K562 (cell line): Measurements from ENCODE around the gene COL6A2. TPM values are rescaled to one million over a fixed set of nuclear protein-coding genes. Genes with fewer than 3 reads are reported as not detected.
A peak's percentile ranks its signal among the peaks of the same experiment; 100 is the strongest.

Experiments used
- ATAC-seq: fragments of 200-7000 bp; cut with Tn5 transposase; 3 replicates; pipeline ENCODE4 v1.9.1; 2020; ENCODE audit warnings: moderate library complexity
- BruUV-seq: library from RNA; stranded (reverse); fragments of 400-500 nt; replicated peaks from 2 replicates; lab custom pipeline; 2021; lab: Mats Ljungman, UMichigan
- CTCF ChIA-PET: fragments of 300-600 bp; formaldehyde crosslinking; extraction: SDS; loops from one replicate; lab custom pipeline; 2021; ENCODE audit warnings: low intra/inter-chr PET ratio; lab: Yijun Ruan, JAX
- POLR2A ChIA-PET: fragments of 300-600, 350-650 bp; sonication (Branson Sonifier 250); formaldehyde crosslinking; extraction: SDS; loops from one replicate; lab custom pipeline; 2021; ENCODE audit warnings: antibody characterized with exemption, inconsistent platforms; lab: Yijun Ruan, JAX
- DNase-seq, 4 experiments: peaks; one replicate each; pipeline versions ENCODE4 v3.0.0 to v3.0.0-alpha.2; 2011 to 2018; ENCODE audit warnings: low spot score in 3 of 4, mixed read lengths in 3 of 4; ENCODE audit errors: extremely low read depth in 1 of 4
- FAIRE-seq: peaks from 2 replicates; lab custom pipeline; 2011; peaks lifted over from hg19 to GRCh38; lab: Jason Lieb, UNC
- H2AFZ ChIP-seq: 2 replicates; pipeline ENCODE4 v1.6.0; 2011; ENCODE audit warnings: low read depth, low read length, control low read depth, inconsistent platforms
- H3K27ac ChIP-seq: fragments of 200-600 bp; 3 replicates; pipeline ENCODE4 v1.8.0; 2011; ENCODE audit warnings: low read depth, mild to moderate bottlenecking, control low read depth, inconsistent platforms, low read length, moderate library complexity, mixed read lengths; ENCODE audit errors: extremely low read depth
- H3K27me3 ChIP-seq, 2 experiments: fragments of 300-600 bp in 1 of 2; 2 replicates in 1 of 2; 3 replicates in 1 of 2; pipeline versions ENCODE4 v1.6.0 to v1.8.0; 2011; ENCODE audit warnings: inconsistent platforms in 2 of 2, low read length in 2 of 2, mild to moderate bottlenecking in 1 of 2, mixed read lengths in 1 of 2, moderate library complexity in 1 of 2; ENCODE audit not compliant: control insufficient read depth in 2 of 2, insufficient read depth in 2 of 2
- H3K36me3 ChIP-seq: fragments of 300-600 bp; 3 replicates; pipeline ENCODE4 v1.8.0; 2011; ENCODE audit warnings: mild to moderate bottlenecking, low read length, inconsistent platforms; ENCODE audit not compliant: control insufficient read depth, insufficient read depth
- H3K4me1 ChIP-seq, 2 experiments: fragments of 200-600 bp in 1 of 2; replicated peaks in 1 of 2; 2 replicates in 1 of 2; 3 replicates in 1 of 2; pipeline versions ENCODE4 v1.5.1 to v1.8.0; 2011; ENCODE audit warnings: inconsistent platforms in 2 of 2, low read length in 2 of 2, mild to moderate bottlenecking in 1 of 2, mixed read lengths in 1 of 2, moderate library complexity in 1 of 2; ENCODE audit not compliant: control insufficient read depth in 2 of 2, insufficient read depth in 2 of 2
- H3K4me2 ChIP-seq: 2 replicates; pipeline ENCODE4 v1.6.1; 2011; ENCODE audit warnings: low read length, control low read depth, inconsistent platforms, mixed read lengths; ENCODE audit not compliant: insufficient read depth
- H3K4me3 ChIP-seq: fragments of 200-600 bp; sonication (generic), shearing (Covaris generic); 2 replicates; pipeline ENCODE4 v1.5.1; 2016; ENCODE audit warnings: control low read depth, inconsistent platforms
- H3K79me2 ChIP-seq: fragments of 200-600 bp; 3 replicates; pipeline ENCODE4 v1.8.0; 2011; ENCODE audit warnings: low read length, inconsistent platforms; ENCODE audit not compliant: control insufficient read depth, insufficient read depth
- H3K9ac ChIP-seq, 2 experiments: 2 replicates each; pipeline versions ENCODE4 v1.6.0 to v1.6.1; 2011; ENCODE audit warnings: low read depth in 2 of 2, low read length in 2 of 2, control low read depth in 1 of 2, inconsistent platforms in 1 of 2, mild to moderate bottlenecking in 1 of 2, mixed read lengths in 1 of 2; ENCODE audit not compliant: insufficient read depth in 1 of 2
- H3K9me1 ChIP-seq: one replicate; pipeline ENCODE4 v1.6.0; 2011; ENCODE audit warnings: inconsistent platforms, mild to moderate bottlenecking, low read length, moderate library complexity; ENCODE audit not compliant: control insufficient read depth, insufficient read depth
- H3K9me3 ChIP-seq: replicated peaks from 2 replicates; pipeline ENCODE4 v1.5.1; 2011; ENCODE audit warnings: low read depth, low read length, inconsistent platforms; ENCODE audit not compliant: control insufficient read depth, insufficient read depth
- H4K20me1 ChIP-seq: replicated peaks from 2 replicates; pipeline ENCODE4 v1.6.1; 2011; ENCODE audit warnings: low read length, inconsistent platforms, mixed read lengths; ENCODE audit not compliant: control insufficient read depth, insufficient read depth
- EP300 ChIP-seq: IDR thresholded peaks from 2 replicates; pipeline ENCODE4 v1.6.1; 2012; ENCODE audit warnings: low read length, improper control_type of control experiment
- HMGXB4 ChIP-seq: sonication (generic); formaldehyde crosslinking; IDR thresholded peaks from 2 replicates; pipeline ENCODE4 v1.8.1; 2023; ENCODE audit warnings: mild to moderate bottlenecking, missing genetic modification reagents
- ILK ChIP-seq: fragments of 450-650 bp; IDR thresholded peaks from 2 replicates; pipeline ENCODE4 v1.6.1; 2016; ENCODE audit warnings: missing genetic modification characterization, low read depth, mild to moderate bottlenecking, missing compliant biosample characterization, moderate library complexity, borderline replicate concordance
- SREBF1 ChIP-seq: fragments of 150-350 bp; IDR thresholded peaks from 2 replicates; pipeline ENCODE4 v1.6.1; 2014; ENCODE audit warnings: antibody characterized with exemption, low read depth, low read length, borderline replicate concordance
- ZBTB9 ChIP-seq: fragments of 450-650 bp; formaldehyde crosslinking; IDR thresholded peaks from 2 replicates; pipeline ENCODE4 v1.4.0; 2020; ENCODE audit warnings: mild to moderate bottlenecking, moderate library complexity
- ZFP36 ChIP-seq: fragments of 150-350 bp; IDR thresholded peaks from 2 replicates; pipeline ENCODE4 v1.6.1; 2018; ENCODE audit warnings: low read length, low read depth; ENCODE audit not compliant: partially characterized antibody
- WGBS: fragments of 100-300 bp; shearing (Covaris generic); methylation state at CpG from one replicate; pipeline ENCODE4 v1.1.6; 2016; ENCODE audit warnings: low coverage, mixed read lengths; ENCODE audit not compliant: insufficient coverage; ENCODE audit errors: missing lambda C conversion rate; 5-methylcytosine and 5-hydroxymethylcytosine counted together
- in situ Hi-C: fragments of 300-500 bp; cut with MboI; formaldehyde crosslinking; loops from 4 replicates; pipeline ENCODE4 v1.15.0; 2018; ENCODE audit warnings: inconsistent platforms, mixed read lengths
- intact Hi-C: fragments of 100-400 bp; cut with micrococcal nuclease; formaldehyde crosslinking; loops from 2 replicates; pipeline ENCODE4 v1.14.2; 2022
- polyA plus RNA-seq, 8 experiments: library from polyadenylated mRNA; depleted of rRNA in 4 of 8; stranded (reverse) in 5 of 8; unstranded in 3 of 8; fragments of >200 nt; fragmentation: Nextera tagmentation in 2 of 8; fragmentation: Illumina TruSeq in 1 of 8; extraction: Ambion mirVana in 2 of 8; extraction: Trizol in 1 of 8; gene quantifications; 2 replicates each; pipeline versions ENCODE4 v1.2.1 to v1.2.3, GENCODE V29; 2011 to 2014; ENCODE audit warnings: inconsistent platforms in 1 of 8, missing spikeins in 1 of 8
- total RNA-seq, 7 experiments: library from RNA; depleted of rRNA in 6 of 7; stranded (reverse); fragments of >200 nt in 6 of 7; fragmentation: Illumina TruSeq in 2 of 7; extraction: Trizol in 2 of 7; gene quantifications; 2 replicates each; pipeline versions ENCODE4 v1.2.1 to v1.2.3, GENCODE V29; 2011 to 2021; ENCODE audit warnings: low replicate concordance in 1 of 7

Gene COL6A2
- total and polyA plus RNA-seq, 9 of the 15 experiments (the other 6 are each of a cell fraction or from before 2014, with no cell fraction given), result 0.07 to 1.1 (median 0.24) TPM; not detected in 3

- BruUV-seq, result no TSS peak
- H3K9me1 ChIP-seq, result no peaks in the 10 kb centered on the region
- ChIA-PET POLR2A (no interaction called here), CTCF (no interaction called here)
- no peaks in the 10 kb centered on the region for H3K79me2 ChIP-seq
- intact Hi-C loops (no loop called here), in situ Hi-C loops (no loop called here)
- H3K27me3 ChIP-seq, result peaks cover 54 to 72% of the 10 kb centered on the region in 2 experiments
- DNase-seq (no peak), ATAC-seq (no peak), FAIRE-seq (no peak)
- no peak overlapping the region for H2AFZ ChIP-seq
- H3K36me3 ChIP-seq, result no peaks in the 10 kb centered on the region
- no peak overlapping the region for H3K27ac ChIP-seq
- TF ChIP-seq EP300, result no peak
- no peak for TF ChIP-seq SREBF1
- no peak for TF ChIP-seq ZBTB9
- TF ChIP-seq ZFP36, result peak; percentile 87
- no peak for TF ChIP-seq HMGXB4 (CRISPR knock-in tag)
- TF ChIP-seq ILK (tag), result no peak
- no peaks in the 10 kb centered on the region for H3K9me3 ChIP-seq
- no peak overlapping the region for H3K4me3 ChIP-seq
- H3K9ac ChIP-seq, result peak overlapping the region in 1 of 2 experiments; percentile 41; a peak in 2 of 4 replicates
- 2% methylated on average over 5 of the region's 5 CpGs for WGBS
- peaks cover 17% of the 10 kb centered on the region; the same call in 1 of the 2 replicates for H4K20me1 ChIP-seq
- H3K4me2 ChIP-seq, result no peak overlapping the region
- H3K4me1 ChIP-seq, result peaks cover 0 to 31% of the 10 kb centered on the region in 2 experiments; a peak in 2 of 5 replicates
Measured at GRCh38 chr21:46082713-46082962, 15.3 kb upstream of the COL6A2 start.
